Globus pallidus (tissue), 1 donor: Measurements from ENCODE around the gene SHANK1.

Experiments
- DNase-seq: peaks from one replicate; pipeline ENCODE4 v3.0.0-alpha.2; 2015; ENCODE audit warnings: low spot score

SHANK1 gene

GRCh38 chr19:50711805-50712204 is 7.8 kb downstream of the SHANK1 start:
- DNase-seq, result no peak

DNA sequence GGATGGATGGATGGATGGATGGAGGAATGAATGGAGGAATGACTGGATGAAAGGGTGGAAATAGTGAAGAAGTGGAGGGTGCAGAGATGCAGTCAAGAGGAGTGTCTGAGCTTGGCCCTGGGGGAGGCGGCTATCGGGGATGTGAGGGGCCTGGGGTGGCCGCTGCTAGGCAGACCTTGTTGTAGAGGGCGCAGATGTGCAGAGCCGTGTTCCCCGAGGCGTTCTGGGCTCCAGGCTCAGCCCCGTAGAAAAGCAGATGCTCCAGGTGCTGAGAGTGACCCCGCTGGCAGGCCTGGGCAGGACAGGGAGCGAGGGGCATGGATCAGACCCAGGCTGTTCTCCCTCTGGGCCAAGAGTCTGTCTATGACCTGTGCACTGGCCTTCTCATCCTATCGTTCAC is 8.4 kb downstream of the SHANK1 start:
- DNase-seq, result no peak

DNA sequence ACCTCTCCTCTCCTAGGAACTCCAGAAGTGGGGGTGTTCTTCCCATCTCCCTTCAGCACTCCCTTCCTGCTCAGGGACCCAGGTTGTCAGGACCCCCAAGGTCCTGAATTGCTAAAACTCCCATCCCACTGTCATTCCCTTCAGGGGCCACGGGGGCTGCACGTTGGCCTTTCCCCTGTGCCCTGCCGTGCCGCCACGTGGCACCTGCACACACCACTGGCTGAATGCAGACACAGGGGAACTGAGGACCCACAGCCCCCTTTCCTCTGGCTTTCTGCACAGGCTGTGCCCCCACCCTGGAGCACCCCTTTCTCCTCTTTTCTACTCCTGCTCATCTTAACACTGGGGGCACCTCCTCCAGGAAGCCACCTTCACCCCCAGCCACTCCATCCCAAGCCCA is 9.0 kb downstream of the SHANK1 start:
- DNase-seq, result no peak

GRCh38 chr19:50710094-50710493 is 9.5 kb downstream of the SHANK1 start:
- no peak for DNase-seq

DNA sequence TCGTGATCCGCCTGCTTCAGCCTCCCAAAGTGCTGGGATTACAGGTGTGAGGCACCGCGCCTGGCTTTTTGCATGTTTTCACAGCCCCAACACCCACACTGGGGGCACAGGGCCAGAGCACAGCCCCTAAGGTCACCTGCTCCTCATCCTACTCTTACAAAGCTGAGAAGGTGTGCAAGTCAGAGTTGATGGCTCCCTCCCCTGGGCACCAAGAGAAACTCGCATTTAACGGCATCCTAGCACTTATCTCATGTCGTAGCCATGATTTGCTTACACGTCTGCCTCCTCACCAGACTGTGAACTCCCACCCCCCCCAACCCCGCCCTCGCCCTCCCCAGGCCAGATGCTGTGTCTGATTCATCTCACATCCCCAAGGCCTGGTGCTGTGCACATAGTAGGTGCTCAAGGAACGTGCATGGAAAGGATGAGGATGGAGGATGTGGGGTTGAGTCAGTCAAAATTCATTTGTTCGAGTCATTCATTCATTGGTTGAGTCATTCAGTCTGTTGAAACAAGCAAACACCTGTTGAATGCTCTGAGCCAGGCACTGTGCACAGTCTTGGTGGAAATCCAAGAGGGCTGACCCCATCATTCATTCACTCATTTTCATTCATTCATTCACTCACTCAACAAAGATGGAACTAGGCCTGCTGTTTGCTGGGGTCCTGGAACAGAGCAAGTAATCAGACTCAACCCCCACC is 11.3 kb downstream of the SHANK1 start:
- no peak for DNase-seq

GRCh38 chr19:50706387-50706786 is 13.2 kb downstream of the SHANK1 start:
- DNase-seq, result no peak

GRCh38 chr19:50705422-50706019 is 14.1 kb downstream of the SHANK1 start:
- no peak for DNase-seq

DNA sequence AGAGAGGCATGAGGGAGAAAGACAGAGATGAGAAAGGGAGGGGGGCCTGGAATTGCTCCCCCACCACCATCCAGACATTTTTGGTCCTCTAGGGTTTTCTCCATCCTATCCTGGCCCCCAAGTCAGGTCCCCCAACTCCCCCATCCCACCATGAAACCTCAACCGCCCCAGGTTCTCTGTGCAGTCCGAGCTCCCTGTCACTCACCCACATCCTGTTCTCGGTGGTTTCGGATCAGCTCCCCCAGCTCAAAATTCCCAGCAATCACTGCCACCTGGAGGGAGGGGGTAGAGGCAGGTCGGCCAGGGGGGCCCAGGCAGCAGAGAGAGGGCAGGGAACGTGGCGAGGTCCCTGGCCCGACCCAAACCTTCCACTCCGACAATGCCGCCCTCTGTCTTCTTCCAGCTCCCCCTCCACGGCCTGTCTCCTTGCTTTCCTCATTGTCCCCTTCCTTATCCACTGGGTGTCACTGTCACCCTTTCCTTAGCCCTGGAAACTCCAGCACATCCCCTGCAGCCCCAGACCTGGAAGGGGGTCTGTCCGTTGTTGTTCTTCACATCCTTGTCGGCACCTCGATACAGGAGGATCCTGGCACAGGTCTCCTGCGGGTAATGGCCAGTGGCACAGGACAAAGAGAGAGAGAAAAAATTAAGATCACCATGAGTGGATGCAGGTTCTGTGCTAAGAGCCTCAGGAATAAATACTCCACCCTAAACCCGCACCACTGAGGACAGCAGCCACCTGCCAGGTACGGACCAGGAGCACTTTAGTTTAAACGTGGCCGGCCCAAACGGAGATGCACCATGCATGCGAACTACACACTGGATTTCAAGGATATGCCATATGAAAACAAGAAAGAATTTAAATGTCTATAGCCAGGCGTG is 15.4 kb downstream of the SHANK1 start:
- no peak for DNase-seq

- DNase-seq, result no peak
Measured at GRCh38 chr19:50702871-50703829, 16.5 kb downstream of the SHANK1 start.

DNA sequence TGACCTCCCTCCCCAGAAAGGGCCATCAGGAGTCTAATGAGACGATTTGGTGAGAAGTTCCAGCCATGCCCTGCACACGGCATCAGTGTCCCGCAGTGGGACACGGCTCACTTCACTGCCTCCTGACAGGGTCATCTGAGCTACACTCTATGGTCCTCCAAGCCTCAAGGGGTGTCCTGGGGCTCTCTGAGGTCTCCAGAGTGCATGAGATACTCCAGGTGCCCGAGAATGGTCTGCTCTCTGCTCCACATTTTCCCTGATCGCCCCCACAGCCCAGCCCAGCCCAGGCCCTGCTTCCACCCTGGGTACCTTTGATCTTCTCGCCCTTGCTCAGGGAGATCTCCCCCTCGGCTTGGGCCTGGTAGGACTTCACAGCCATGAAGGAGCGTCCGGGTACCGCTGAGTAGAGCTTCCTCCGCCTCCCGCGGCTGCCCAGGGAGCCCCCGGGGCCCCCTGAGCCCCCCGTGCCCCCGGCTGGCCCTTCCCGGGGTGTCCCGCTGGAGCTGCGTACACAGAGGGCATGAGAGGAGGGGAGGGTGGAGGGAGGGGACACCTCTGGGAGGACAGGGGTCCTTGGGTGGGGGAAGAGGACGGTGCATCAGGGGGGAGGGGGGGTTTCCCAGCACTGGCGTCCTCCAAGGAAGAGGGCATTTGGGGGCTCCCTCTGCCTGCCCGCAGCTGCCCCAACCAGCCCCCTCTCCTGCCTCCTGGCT is 17.3 kb downstream of the SHANK1 start:
- no peak for DNase-seq

DNA sequence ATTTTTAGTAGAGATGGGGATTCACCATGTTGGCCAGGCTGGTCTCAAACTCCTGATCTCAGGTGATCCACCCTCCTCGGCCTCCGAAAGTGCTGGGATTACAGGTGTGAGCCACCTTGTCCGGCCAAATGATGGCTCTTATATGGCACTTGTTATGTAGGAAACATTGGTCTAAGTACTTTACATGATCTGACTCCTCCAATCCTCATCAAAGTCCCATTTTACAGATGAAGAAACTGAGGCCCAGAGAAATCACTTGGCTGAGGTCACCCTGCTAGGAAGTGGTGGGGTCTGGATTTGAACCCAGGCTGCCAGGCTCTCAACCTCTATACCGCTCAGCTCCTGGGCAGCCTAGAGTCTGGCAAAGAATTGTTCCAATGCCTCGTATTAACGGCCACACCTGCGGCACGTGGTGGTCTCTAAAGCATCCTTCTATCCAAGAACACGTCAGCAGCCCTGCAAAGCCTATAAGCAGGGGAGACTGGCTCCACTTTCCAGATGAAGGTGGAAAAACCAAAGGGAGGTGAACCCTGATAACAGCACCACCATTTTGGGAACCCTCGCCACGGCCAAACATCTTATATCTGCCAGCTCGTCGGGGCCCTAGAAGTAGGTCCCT is 18.1 kb downstream of the SHANK1 start:
- DNase-seq, result no peak

DNA sequence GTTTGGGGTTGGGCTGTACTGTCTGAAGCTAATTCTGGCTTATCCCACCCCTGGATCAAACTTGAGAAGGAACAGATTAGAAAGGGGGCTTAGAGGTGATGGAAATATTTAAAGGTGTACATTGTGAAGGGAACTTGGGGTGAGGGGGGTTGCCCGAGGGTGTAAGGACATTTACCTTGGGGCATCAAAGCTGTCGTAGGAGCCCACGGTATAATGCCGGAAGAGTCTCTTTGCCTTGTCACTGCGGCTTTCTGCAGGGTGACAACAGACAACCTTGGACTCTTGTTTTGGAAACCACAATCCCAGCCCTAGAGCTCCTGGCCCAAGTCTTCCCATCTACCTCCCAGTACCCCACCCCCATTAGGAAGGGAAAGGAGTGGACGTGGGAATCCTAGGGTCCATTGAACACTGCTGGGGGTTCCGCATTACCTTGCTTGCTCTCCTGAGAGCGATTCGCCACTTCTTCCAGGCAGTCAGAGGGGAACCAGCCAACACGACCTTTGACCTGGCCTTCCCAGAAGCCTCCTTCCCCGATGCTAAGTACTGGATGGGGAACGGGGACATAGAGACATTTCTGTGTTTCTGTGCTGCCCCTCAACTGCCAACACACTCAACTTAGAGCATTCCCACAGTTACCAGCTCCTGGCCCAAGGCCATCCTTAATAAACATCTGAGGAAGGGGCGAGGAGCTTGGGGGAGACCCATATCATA is 22.0 kb downstream of the SHANK1 start:
- no peak for DNase-seq

- DNase-seq, result no peak
Measured at GRCh38 chr19:50696094-50696483, 23.5 kb downstream of the SHANK1 start.

DNA sequence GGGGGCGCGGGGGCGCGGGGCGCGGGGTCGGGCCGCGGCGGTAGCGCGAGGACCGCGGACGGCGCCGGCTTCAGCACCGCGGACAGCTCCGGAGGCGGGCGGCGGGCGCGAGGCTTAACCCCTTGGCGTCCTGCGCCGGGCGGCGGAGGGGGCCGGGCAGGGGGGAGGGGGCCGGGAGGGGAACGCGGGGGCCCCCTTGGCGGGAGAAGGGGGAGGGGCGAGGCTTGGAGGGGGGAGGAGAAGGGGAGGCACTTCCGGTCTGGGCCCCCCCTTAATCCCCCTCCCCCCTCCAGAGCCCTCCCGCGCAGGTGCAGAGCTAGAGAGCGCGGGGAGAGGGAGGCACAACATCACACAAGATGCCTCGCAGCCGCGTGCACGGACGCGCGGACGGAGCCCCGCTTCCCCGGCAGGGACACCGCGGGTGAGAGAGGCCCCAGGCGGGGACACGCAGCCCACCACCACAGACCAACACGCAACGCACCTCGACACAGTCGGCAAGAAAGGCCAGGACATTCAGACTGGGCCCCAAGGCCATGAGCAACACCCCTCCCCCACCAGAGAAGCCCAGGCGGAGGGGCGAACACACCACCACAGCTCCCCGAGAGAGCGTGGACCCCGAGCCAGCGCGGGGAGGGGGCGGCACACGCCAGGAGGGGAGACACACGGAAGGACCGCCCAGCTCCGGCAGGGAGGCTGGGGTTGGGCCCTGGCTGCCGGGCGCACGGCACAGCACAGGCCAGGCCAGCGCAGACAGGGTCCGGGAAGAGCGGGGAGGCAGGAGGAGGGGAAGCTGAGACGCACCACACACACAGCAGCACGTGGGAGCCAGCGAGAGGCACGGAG is 24.1 kb downstream of the SHANK1 start:
- no peak for DNase-seq

- DNase-seq, result no peak
Measured at GRCh38 chr19:50694815-50695145, 24.8 kb downstream of the SHANK1 start.

GRCh38 chr19:50693064-50693975 is 26.3 kb downstream of the SHANK1 start:
- DNase-seq, result no peak

DNA sequence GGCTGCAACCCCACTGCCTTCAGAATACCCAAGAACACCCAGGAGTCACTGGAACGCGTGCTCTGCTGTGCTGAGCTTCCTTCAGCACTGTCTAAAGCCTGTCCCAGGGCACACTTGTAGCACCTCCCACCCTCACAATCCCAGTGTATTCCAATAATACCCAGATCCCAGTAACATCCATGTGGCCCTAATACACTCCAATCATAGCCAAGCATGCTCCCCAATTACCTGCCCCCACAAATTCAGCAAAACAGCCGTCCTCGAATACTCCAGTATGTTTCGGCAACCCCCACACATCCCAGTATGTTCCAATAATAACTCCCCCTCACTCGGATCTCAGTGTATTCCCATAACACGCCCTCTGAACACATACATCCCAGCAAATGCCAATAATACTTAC is 29.2 kb downstream of the SHANK1 start:
- DNase-seq, result no peak

GRCh38 chr19:50688766-50689165 is 30.8 kb downstream of the SHANK1 start:
- no peak for DNase-seq
